ENCODE measurements around the gene SPNS1. TPM values are rescaled to one million over a fixed set of nuclear protein-coding genes. Genes with fewer than 3 reads are reported as not detected.
A peak's percentile ranks its signal among the peaks of the same experiment; 100 is the strongest.

Gene SPNS1
- total RNA-seq, 4 donors from 2014 or later, result 17.6 to 25.6 (median 20.2) TPM

- no peak for ATAC-seq
- Histone ChIP-seq H3K27ac (no peak overlapping the region), H3K27me3 (no peaks in the 10 kb centered on the region), H3K4me1 (peaks cover 0 to 4% (median 0%) of the 10 kb centered on the region in 3 donors), H3K9me3 (peaks cover 0 to 2% (median 0%) of the 10 kb centered on the region in 3 donors), H3K36me3 (peaks cover 0 to 98% of the 10 kb centered on the region in 2 donors), H3K4me3 (no peak overlapping the region)
- TF ChIP-seq POLR2AphosphoS5 (IDR thresholded peaks at IDR 0.05) (no peak), POLR2A (IDR thresholded peaks at IDR 0.05) (no peak), CTCF (IDR thresholded peaks at IDR 0.05) (peak in 1 of 4 experiments; percentile 22), EP300 (IDR thresholded peaks at IDR 0.05) (no peak)
- 80 to 92% methylated on average over 1 to 3 of the region's 12 CpGs for WGBS, 2 donors (ENCODE audit: low coverage in 1 of 2)
Observed at GRCh38 chr16:28981517-28981916, 6.9 kb downstream of the SPNS1 start.

GRCh38 chr16:28982418-28982817 lies 7.8 kb downstream of the SPNS1 start:
- WGBS, 2 donors (ENCODE audit: low coverage in 1 of 2), result 93 to 100% methylated on average over 1 to 5 of the region's 10 CpGs
- no peak for ATAC-seq
- Histone ChIP-seq H3K9me3 (peaks cover 0 to 11% (median 0%) of the 10 kb centered on the region in 3 donors), H3K4me3 (no peak overlapping the region), H3K36me3 (peaks cover 0 to 100% of the 10 kb centered on the region in 2 donors), H3K4me1 (no peaks in the 10 kb centered on the region), H3K27me3 (no peaks in the 10 kb centered on the region), H3K27ac (no peak overlapping the region)
- TF ChIP-seq CTCF (IDR thresholded peaks at IDR 0.05) (no peak), POLR2A (IDR thresholded peaks at IDR 0.05) (no peak), POLR2AphosphoS5 (IDR thresholded peaks at IDR 0.05) (no peak), EP300 (IDR thresholded peaks at IDR 0.05) (no peak)

GRCh38 chr16:28982949-28983348 lies 8.4 kb downstream of the SPNS1 start:
- no peaks in the 10 kb centered on the region for H3K27me3 ChIP-seq
- H3K9me3 ChIP-seq, result peaks cover 0 to 13% (median 0%) of the 10 kb centered on the region in 3 donors
- no peak for TF ChIP-seq CTCF (IDR thresholded peaks at IDR 0.05)
- TF ChIP-seq POLR2A (IDR thresholded peaks at IDR 0.05), result no peak
- no peak for TF ChIP-seq POLR2AphosphoS5 (IDR thresholded peaks at IDR 0.05)
- TF ChIP-seq EP300 (IDR thresholded peaks at IDR 0.05), result no peak
- H3K4me3 ChIP-seq, result no peak overlapping the region
- H3K36me3 ChIP-seq, result peaks cover 0 to 100% of the 10 kb centered on the region in 2 donors
- 60 to 100% methylated on average over 1 of the region's 11 CpGs for WGBS, 2 donors (ENCODE audit: low coverage in 1 of 2)
- no peak for ATAC-seq
- no peaks in the 10 kb centered on the region for H3K4me1 ChIP-seq
- no peak overlapping the region for H3K27ac ChIP-seq

GRCh38 chr16:28983644-28984043 lies 9.1 kb downstream of the SPNS1 start:
- ATAC-seq, result no peak
- H3K9me3 ChIP-seq, result peaks cover 0 to 13% (median 0%) of the 10 kb centered on the region in 3 donors
- H3K4me3 ChIP-seq, result no peak overlapping the region
- H3K36me3 ChIP-seq, result peaks cover 0 to 100% of the 10 kb centered on the region in 2 donors
- no peaks in the 10 kb centered on the region for H3K27me3 ChIP-seq
- TF ChIP-seq EP300 (IDR thresholded peaks at IDR 0.05), result no peak
- no peak for TF ChIP-seq POLR2A (IDR thresholded peaks at IDR 0.05)
- no peak for TF ChIP-seq POLR2AphosphoS5 (IDR thresholded peaks at IDR 0.05)
- no peak for TF ChIP-seq CTCF (IDR thresholded peaks at IDR 0.05)
- H3K4me1 ChIP-seq, result no peaks in the 10 kb centered on the region
- H3K27ac ChIP-seq, result peak overlapping the region in 1 of 4 donors; percentile 12
- WGBS, 2 donors (ENCODE audit: low coverage in 1 of 2), result 93% methylated on average over 16 of the region's 18 CpGs; no CpG with 5 or more reads in 1 of the 2 donors

GRCh38 chr16:28984091-28984490 lies 9.5 kb downstream of the SPNS1 start:
- Histone ChIP-seq H3K4me3 (peak overlapping the region in 1 of 2 donors; percentile 10), H3K27me3 (no peaks in the 10 kb centered on the region), H3K36me3 (peaks cover 0 to 100% of the 10 kb centered on the region in 2 donors), H3K4me1 (no peaks in the 10 kb centered on the region), H3K9me3 (peaks cover 0 to 13% (median 0%) of the 10 kb centered on the region in 3 donors), H3K27ac (peak overlapping the region in 1 of 4 donors; percentile 12)
- WGBS, 2 donors (ENCODE audit: low coverage in 1 of 2), result 100% methylated on average over 1 of the region's 12 CpGs; no CpG with 5 or more reads in 1 of the 2 donors
- TF ChIP-seq POLR2AphosphoS5 (IDR thresholded peaks at IDR 0.05) (no peak), EP300 (IDR thresholded peaks at IDR 0.05) (no peak), CTCF (IDR thresholded peaks at IDR 0.05) (no peak), POLR2A (IDR thresholded peaks at IDR 0.05) (no peak)
- no peak for ATAC-seq
